Measurements from ENCODE around the gene SLC16A10. TPM values are rescaled to one million over a fixed set of nuclear protein-coding genes. Genes with fewer than 3 reads are reported as not detected.

The SLC16A10 gene
- total and polyA plus RNA-seq, 2 donors (not counting 3 experiments of a cell fraction or from before 2014, with no cell fraction given), result not detected

GRCh38 chr6:111276736-111277135 lies 189.4 kb downstream of the SLC16A10 start:
- CTCF ChIA-PET, result no interaction called here
- FAIRE-seq, result no peak
- no TSS peak for BruUV-seq (replicated peaks)

More at GRCh38 chr6:111276736-111277135, 189.4 kb downstream of the SLC16A10 start:
- Histone ChIP-seq H3K79me2 (ENCODE audit: control insufficient read depth, insufficient read depth, low read length) (no peaks in the 10 kb centered on the region), H3K4me2 (ENCODE audit: insufficient read depth, low read length) (no peak overlapping the region), H3K4me1 (ENCODE audit: control insufficient read depth, extremely low read depth, insufficient read depth, low read length) (no peaks in the 10 kb centered on the region), H3K9ac (replicated peaks; ENCODE audit: extremely low read depth, insufficient read depth, low read length) (no peak overlapping the region), H4K20me1 (replicated peaks; ENCODE audit: control insufficient read depth, extremely low read depth, insufficient read depth, low read length) (no peaks in the 10 kb centered on the region), H3K27ac (ENCODE audit: insufficient read depth, low read depth, low read length) (no peak overlapping the region), H3K27me3 (ENCODE audit: control insufficient read depth in 2 of 2, insufficient read depth in 2 of 2, low read length in 2 of 2) (no peaks in the 10 kb centered on the region), H3K9me3 (replicated peaks; ENCODE audit: control insufficient read depth, insufficient read depth, low read length) (no peaks in the 10 kb centered on the region), H2AFZ (ENCODE audit: low read depth, low read length) (no peak overlapping the region), H3K9me1 (replicated peaks; ENCODE audit: control insufficient read depth, extremely low read depth, insufficient read depth, low read length) (no peaks in the 10 kb centered on the region), H3K4me3 (replicated peaks in 1 of 3; ENCODE audit: insufficient read depth in 1 of 3, low read depth in 1 of 3, low read length in 3 of 3) (no peak overlapping the region), H3K36me3 (ENCODE audit: control insufficient read depth in 2 of 2, extremely low read depth in 1 of 2, insufficient read depth in 2 of 2, low read length in 2 of 2) (peaks cover 2 to 5% of the 10 kb centered on the region in 2 experiments)
- dilution Hi-C loops (cut with MboI; ENCODE audit: extremely low pct_ligation_motif_present, low sequenced_read_pairs) (no loop called here), intact Hi-C loops (cut with micrococcal nuclease) (no loop called here)
- POLR2A ChIA-PET, result no interaction called here
- no peak for TF ChIP-seq JUN (IDR thresholded peaks at IDR 0.05; ENCODE audit: borderline replicate concordance, insufficient read depth, insufficient read length, low read depth)
- no peak for TF ChIP-seq GATA2 (IDR thresholded peaks at IDR 0.05; ENCODE audit: insufficient read depth, insufficient read length, low read depth, low read length)
- TF ChIP-seq CTCF (IDR thresholded peaks at IDR 0.05; ENCODE audit: extremely low read depth in 1 of 2, insufficient read depth in 1 of 2, low read depth in 1 of 2, low read length in 2 of 2), result no peak
- no peak for TF ChIP-seq POLR2AphosphoS5 (IDR thresholded peaks at IDR 0.05; ENCODE audit: insufficient read depth, low read depth, low read length)
- no peak for TF ChIP-seq MYC (IDR thresholded peaks at IDR 0.05; ENCODE audit: low read depth, low read length)
- no peak for TF ChIP-seq FOS (IDR thresholded peaks at IDR 0.05; ENCODE audit: borderline replicate concordance, insufficient read depth, low read length)
- TF ChIP-seq, protein P1, sequence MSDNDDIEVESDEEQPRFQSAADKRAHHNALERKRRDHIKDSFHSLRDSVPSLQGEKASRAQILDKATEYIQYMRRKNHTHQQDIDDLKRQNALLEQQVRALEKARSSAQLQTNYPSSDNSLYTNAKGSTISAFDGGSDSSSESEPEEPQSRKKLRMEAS (IDR thresholded peaks at IDR 0.05; ENCODE audit: insufficient read depth, insufficient read length), result no peak
- no peak for TF ChIP-seq EZH2 (IDR thresholded peaks at IDR 0.05; ENCODE audit: borderline replicate concordance, low read depth, low read length, severe bottlenecking)
- no peak for TF ChIP-seq POLR2A (IDR thresholded peaks at IDR 0.05; ENCODE audit: low read depth, low read length)
- no peak for DNase-seq (ENCODE audit: low read depth, low spot score)

All from endothelial cell of umbilical vein (primary cell).